HG02870 (cell line): ENCODE data around the gene SLC16A3.
A peak's percentile ranks its signal among the peaks of the same experiment; 100 is the strongest.

Source experiments
- ATAC-seq: cut with Tn5 transposase; IDR thresholded peaks from one replicate; pipeline ENCODE4 v1.9.1; 2021; ENCODE audit warnings: mild to moderate bottlenecking, moderate library complexity; ENCODE audit not compliant: unreplicated experiment

Gene SLC16A3

GRCh38 chr17:82221341-82221902 lies 7.4 kb upstream of the SLC16A3 start:
- ATAC-seq: no peak

GRCh38 chr17:82222816-82223215 lies 6.0 kb upstream of the SLC16A3 start:
- no peak for ATAC-seq

- ATAC-seq: no peak
Measured at GRCh38 chr17:82223517-82223916, 5.3 kb upstream of the SLC16A3 start.

GRCh38 chr17:82224666-82225065 lies 4.2 kb upstream of the SLC16A3 start:
- ATAC-seq: no peak

- ATAC-seq: no peak
Measured at GRCh38 chr17:82225368-82226029, 3.3 kb upstream of the SLC16A3 start.

GRCh38 chr17:82226146-82226808 lies 2.6 kb upstream of the SLC16A3 start:
- no peak for ATAC-seq

- no peak for ATAC-seq
Measured at GRCh38 chr17:82226809-82227628, 1.8 kb upstream of the SLC16A3 start.

GRCh38 chr17:82227629-82228277 lies 1.1 kb upstream of the SLC16A3 start:
- no peak for ATAC-seq

GRCh38 chr17:82228278-82228841 lies 482 bp upstream of the SLC16A3 start:
- peak; percentile 22 for ATAC-seq

GRCh38 chr17:82229698-82230608 lies 1.1 kb downstream of the SLC16A3 start:
- ATAC-seq: no peak

GRCh38 chr17:82230609-82231311 lies 1.9 kb downstream of the SLC16A3 start:
- ATAC-seq: no peak

GRCh38 chr17:82231312-82231561 lies 2.4 kb downstream of the SLC16A3 start:
- no peak for ATAC-seq

- ATAC-seq: no peak
Measured at GRCh38 chr17:82231562-82232321, 2.9 kb downstream of the SLC16A3 start.

GRCh38 chr17:82232322-82232820 lies 3.5 kb downstream of the SLC16A3 start:
- ATAC-seq: no peak

- ATAC-seq: no peak
Measured at GRCh38 chr17:82232876-82233785, 4.3 kb downstream of the SLC16A3 start.

GRCh38 chr17:82234211-82235055 lies 5.6 kb downstream of the SLC16A3 start:
- ATAC-seq: no peak
